HEK293 (cell line): Measurements from ENCODE around the gene PALM.

ENCODE experiments used
- CTCF ChIA-PET: fragments of 350-600 bp; formaldehyde crosslinking; extraction: SDS; loops from one replicate; lab custom pipeline; 2021; ENCODE audit warnings: antibody characterized with exemption; lab: Yijun Ruan, JAX
- POLR2A ChIA-PET: fragments of 300-600 bp; formaldehyde crosslinking; extraction: SDS; loops from one replicate; lab custom pipeline; 2020; ENCODE audit warnings: antibody characterized with exemption, inconsistent platforms; lab: Yijun Ruan, JAX
- H3K27ac ChIP-seq: fragments of 200-500 bp; sonication (Bioruptor generic); 2 replicates; pipeline ENCODE4 v1.5.1; 2014; ENCODE audit warnings: low read depth, low read length, control low read depth, inconsistent platforms; ENCODE audit errors: extremely low read depth
- H3K36me3 ChIP-seq, 2 experiments: fragments of 200-500 bp in 1 of 2; sonication (Bioruptor generic) in 1 of 2; 1 replicate in 1 of 2; 2 replicates in 1 of 2; pipeline ENCODE4 v1.5.1; 2014 to 2017; ENCODE audit warnings: inconsistent platforms in 2 of 2, low read length in 2 of 2; ENCODE audit not compliant: control insufficient read depth in 2 of 2, insufficient read depth in 1 of 2
- H3K4me1 ChIP-seq: fragments of 200-500 bp; sonication (Bioruptor generic); 2 replicates; pipeline ENCODE4 v1.5.1; 2014; ENCODE audit warnings: mild to moderate bottlenecking, low read length, inconsistent platforms; ENCODE audit not compliant: control insufficient read depth, insufficient read depth
- H3K4me3 ChIP-seq: 2 replicates; pipeline ENCODE4 v1.5.1; 2011; ENCODE audit warnings: low read depth, mild to moderate bottlenecking, control low read depth, low read length, moderate library complexity
- H3K9me3 ChIP-seq: fragments of 200-500 bp; sonication (Bioruptor generic); 2 replicates; pipeline ENCODE4 v1.5.1; 2014; ENCODE audit warnings: low read depth, low read length, inconsistent platforms; ENCODE audit not compliant: control insufficient read depth, insufficient read depth
- OVOL3 ChIP-seq: fragments of 450-650 bp; formaldehyde crosslinking; IDR thresholded peaks from 2 replicates; pipeline ENCODE4 v1.5.1; 2016; ENCODE audit warnings: missing biosample characterization, missing genetic modification characterization
- PATZ1 ChIP-seq: fragments of 450-650 bp; formaldehyde crosslinking; IDR thresholded peaks from 2 replicates; pipeline ENCODE4 v1.5.1; 2016; ENCODE audit warnings: missing biosample characterization, missing genetic modification characterization
- PRDM1 ChIP-seq: fragments of 450-650 bp; formaldehyde crosslinking; IDR thresholded peaks from 2 replicates; pipeline ENCODE4; 2016; ENCODE audit warnings: missing biosample characterization, missing genetic modification characterization
- PRDM6 ChIP-seq: fragments of 450-650 bp; formaldehyde crosslinking; IDR thresholded peaks from 2 replicates; pipeline ENCODE4 v1.5.1; 2017; ENCODE audit warnings: missing biosample characterization, missing genetic modification characterization
- ZBTB26 ChIP-seq: fragments of 450-650 bp; formaldehyde crosslinking; optimal IDR thresholded peaks from 2 replicates; pipeline ENCODE3; 2016; ENCODE audit warnings: missing biosample characterization, mild to moderate bottlenecking, missing genetic modification characterization
- ZBTB8A ChIP-seq: fragments of 450-650 bp; formaldehyde crosslinking; IDR thresholded peaks from 2 replicates; pipeline ENCODE4 v1.5.1; 2016; ENCODE audit warnings: missing biosample characterization, missing genetic modification characterization
- ZNF121 ChIP-seq: fragments of 450-650 bp; formaldehyde crosslinking; IDR thresholded peaks from 2 replicates; pipeline ENCODE4 v1.5.1; 2016; ENCODE audit warnings: missing biosample characterization, missing genetic modification characterization
- ZNF148 ChIP-seq: fragments of 450-650 bp; formaldehyde crosslinking; IDR thresholded peaks from 2 replicates; pipeline ENCODE4 v1.5.0; 2017; ENCODE audit warnings: missing biosample characterization, missing genetic modification characterization, borderline replicate concordance
- ZNF16 ChIP-seq: fragments of 450-650 bp; formaldehyde crosslinking; IDR thresholded peaks from 2 replicates; pipeline ENCODE4 v1.5.1; 2016; ENCODE audit warnings: low read depth, missing biosample characterization, missing genetic modification characterization
- ZNF174 ChIP-seq: fragments of 450-650 bp; formaldehyde crosslinking; IDR thresholded peaks from 2 replicates; pipeline ENCODE4 v1.5.0; 2017; ENCODE audit warnings: missing biosample characterization, mild to moderate bottlenecking, missing genetic modification characterization
- ZNF302 ChIP-seq: fragments of 450-650 bp; formaldehyde crosslinking; IDR thresholded peaks from 2 replicates; pipeline ENCODE4 v1.5.1; 2016; ENCODE audit warnings: missing biosample characterization, missing genetic modification characterization, low read depth
- ZNF335 ChIP-seq: fragments of 450-650 bp; formaldehyde crosslinking; conservative IDR thresholded peaks from 2 replicates; pipeline ENCODE4 v1.5.1; 2016; ENCODE audit warnings: missing biosample characterization, missing genetic modification characterization
- ZNF473 ChIP-seq: fragments of 450-650 bp; formaldehyde crosslinking; IDR thresholded peaks from 2 replicates; pipeline ENCODE4 v1.5.1; 2017; ENCODE audit warnings: missing biosample characterization, missing genetic modification characterization
- ZNF521 ChIP-seq: fragments of 450-650 bp; formaldehyde crosslinking; IDR thresholded peaks from 2 replicates; pipeline ENCODE4 v1.5.1; 2017; ENCODE audit warnings: missing biosample characterization, mild to moderate bottlenecking, missing genetic modification characterization
- ZNF530 ChIP-seq: fragments of 450-650 bp; formaldehyde crosslinking; IDR thresholded peaks from 2 replicates; pipeline ENCODE4 v1.5.1; 2016; ENCODE audit warnings: low read depth, missing biosample characterization, missing genetic modification characterization
- ZNF843 ChIP-seq: fragments of 450-650 bp; formaldehyde crosslinking; IDR thresholded peaks from 2 replicates; pipeline ENCODE4 v1.5.1; 2016; ENCODE audit warnings: missing biosample characterization, missing genetic modification characterization
- ZSCAN18 ChIP-seq: fragments of 450-650 bp; formaldehyde crosslinking; IDR thresholded peaks from 2 replicates; pipeline ENCODE4 v1.5.1; 2016; ENCODE audit warnings: missing biosample characterization, missing genetic modification characterization
- ZSCAN4 ChIP-seq: fragments of 450-650 bp; formaldehyde crosslinking; IDR thresholded peaks from 2 replicates; pipeline ENCODE4 v1.5.1; 2017; ENCODE audit warnings: missing biosample characterization, missing genetic modification characterization
- TF ChIP-seq, protein P1 (sequence below): fragments of 450-650 bp; formaldehyde crosslinking; IDR thresholded peaks from 2 replicates; pipeline ENCODE4 v1.5.1; 2016; ENCODE audit warnings: missing biosample characterization, missing genetic modification characterization
- TF ChIP-seq, protein P2 (sequence below): fragments of 450-650 bp; formaldehyde crosslinking; IDR thresholded peaks from 2 replicates; pipeline ENCODE4 v1.5.1; 2016; ENCODE audit warnings: missing biosample characterization, missing genetic modification characterization

PALM gene

DNA sequence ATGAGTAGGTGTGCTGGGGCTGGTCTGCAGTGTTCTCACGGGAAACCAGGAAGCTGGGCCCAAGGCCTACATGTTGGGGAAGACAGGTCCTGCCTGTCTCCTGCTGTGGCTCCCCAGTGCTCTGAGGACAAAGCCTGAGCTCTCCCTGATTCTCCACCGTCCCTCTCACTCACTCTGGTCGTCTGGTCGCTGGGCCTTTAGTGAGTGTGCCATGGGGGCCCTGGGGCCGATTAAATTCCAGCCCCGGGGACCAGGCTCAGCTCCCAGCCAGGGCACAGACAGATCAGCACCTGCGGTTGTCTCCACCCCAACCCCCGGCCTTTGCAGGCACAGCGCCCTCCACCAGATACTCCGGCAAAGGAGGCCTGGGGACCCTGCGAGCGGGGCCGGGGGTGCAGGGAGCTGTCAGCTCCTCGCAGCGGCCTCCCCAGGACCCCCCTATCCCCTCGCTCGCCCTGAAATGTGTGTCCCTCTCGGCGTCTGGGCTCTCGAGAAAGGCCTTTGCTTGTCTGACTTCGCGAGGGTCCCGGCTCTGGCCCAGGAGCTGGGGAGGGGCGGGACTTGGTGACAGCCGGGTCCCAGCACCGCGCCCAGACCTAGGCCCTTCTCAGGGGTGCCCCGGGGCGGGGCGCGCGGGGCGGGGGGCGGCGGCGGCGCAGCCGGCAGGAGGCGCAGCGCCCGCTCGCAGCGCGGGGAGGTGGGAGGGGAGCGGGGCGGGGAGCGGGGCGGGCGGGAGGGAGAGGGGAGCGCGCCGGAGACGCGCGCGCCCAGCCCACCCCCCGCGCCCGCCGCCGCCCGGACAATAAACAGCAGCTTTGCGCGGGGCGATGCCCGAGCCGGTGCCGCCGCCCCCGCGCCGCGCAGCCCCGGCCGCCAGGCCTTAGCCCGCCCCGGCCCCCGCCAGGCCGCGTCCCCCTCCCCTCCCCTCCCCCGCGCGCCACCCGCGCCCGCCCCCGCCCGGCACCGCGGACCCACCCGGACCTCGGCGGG lies at the start of gene PALM:
Gene PALM (plus strand): TSS at position 782 of the 990 bp plus-strand sequence. CDS start 212 bp downstream, outside the sequence.
- ChIA-PET CTCF (interaction anchor here (0.6 to 2.3 kb wide), 12 partner anchors 9 to 274 kb away, joined by 3 to 12 read pairs (median 4); no protein-coding TSS in a partner anchor), POLR2A (interaction anchor here (1.1 to 2.2 kb wide), 4 partner anchors 15 to 247 kb away, joined by 3 to 10 read pairs (median 4); no protein-coding TSS in a partner anchor)
- no peaks in the 10 kb centered on the region for H3K9me3 ChIP-seq
- no peaks in the 10 kb centered on the region for H3K36me3 ChIP-seq
- peak within 1 kb of the TSS; percentile 60; the same call in 1 of the 2 replicates for H3K27ac ChIP-seq
- H3K4me1 ChIP-seq = no peaks in the 10 kb centered on the region
- peak within 1 kb of the TSS; percentile 58 for H3K4me3 ChIP-seq
- TF ChIP-seq ZNF843 (tag by site-specific recombination) = no peak
- TF ChIP-seq, protein P1, sequence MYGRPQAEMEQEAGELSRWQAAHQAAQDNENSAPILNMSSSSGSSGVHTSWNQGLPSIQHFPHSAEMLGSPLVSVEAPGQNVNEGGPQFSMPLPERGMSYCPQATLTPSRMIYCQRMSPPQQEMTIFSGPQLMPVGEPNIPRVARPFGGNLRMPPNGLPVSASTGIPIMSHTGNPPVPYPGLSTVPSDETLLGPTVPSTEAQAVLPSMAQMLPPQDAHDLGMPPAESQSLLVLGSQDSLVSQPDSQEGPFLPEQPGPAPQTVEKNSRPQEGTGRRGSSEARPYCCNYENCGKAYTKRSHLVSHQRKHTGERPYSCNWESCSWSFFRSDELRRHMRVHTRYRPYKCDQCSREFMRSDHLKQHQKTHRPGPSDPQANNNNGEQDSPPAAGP = no peak
- TF ChIP-seq ZNF302 (tag by site-specific recombination) = no peak
- peak; percentile 46 for TF ChIP-seq PATZ1 (tag by site-specific recombination)
- no peak for TF ChIP-seq ZNF174 (tag by site-specific recombination)
- TF ChIP-seq ZSCAN4 (tag by site-specific recombination) = no peak
- no peak for TF ChIP-seq PRDM1
- peak; percentile 84 for TF ChIP-seq ZNF16 (tag by site-specific recombination)
- no peak for TF ChIP-seq PRDM6
- TF ChIP-seq, protein P2, sequence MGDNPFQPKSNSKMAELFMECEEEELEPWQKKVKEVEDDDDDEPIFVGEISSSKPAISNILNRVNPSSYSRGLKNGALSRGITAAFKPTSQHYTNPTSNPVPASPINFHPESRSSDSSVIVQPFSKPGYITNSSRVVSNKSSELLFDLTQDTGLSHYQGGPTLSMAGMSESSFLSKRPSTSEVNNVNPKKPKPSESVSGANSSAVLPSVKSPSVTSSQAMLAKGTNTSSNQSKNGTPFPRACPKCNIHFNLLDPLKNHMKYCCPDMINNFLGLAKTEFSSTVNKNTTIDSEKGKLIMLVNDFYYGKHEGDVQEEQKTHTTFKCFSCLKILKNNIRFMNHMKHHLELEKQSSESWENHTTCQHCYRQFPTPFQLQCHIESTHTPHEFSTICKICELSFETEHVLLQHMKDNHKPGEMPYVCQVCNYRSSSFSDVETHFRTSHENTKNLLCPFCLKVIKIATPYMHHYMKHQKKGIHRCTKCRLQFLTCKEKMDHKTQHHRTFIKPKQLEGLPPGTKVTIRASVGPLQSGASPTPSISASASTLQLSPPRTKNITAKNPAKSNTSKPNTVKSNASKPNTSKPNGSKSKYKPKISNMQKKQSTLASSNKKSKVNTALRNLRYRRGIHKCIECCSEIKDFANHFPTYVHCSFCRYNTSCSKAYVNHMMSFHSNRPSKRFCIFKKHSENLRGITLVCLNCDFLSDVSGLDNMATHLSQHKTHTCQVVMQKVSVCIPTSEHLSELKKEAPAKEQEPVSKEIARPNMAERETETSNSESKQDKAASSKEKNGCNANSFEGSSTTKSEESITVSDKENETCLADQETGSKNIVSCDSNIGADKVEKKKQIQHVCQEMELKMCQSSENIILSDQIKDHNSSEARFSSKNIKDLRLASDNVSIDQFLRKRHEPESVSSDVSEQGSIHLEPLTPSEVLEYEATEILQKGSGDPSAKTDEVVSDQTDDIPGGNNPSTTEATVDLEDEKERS (tag by site-specific recombination) = no peak
- TF ChIP-seq ZNF530 (tag by site-specific recombination) = no peak
- no peak for TF ChIP-seq OVOL3 (tag by site-specific recombination)
- TF ChIP-seq ZNF121 (tag by site-specific recombination) = no peak
- no peak for TF ChIP-seq ZNF473 (tag by site-specific recombination)
- no peak for TF ChIP-seq ZSCAN18
- TF ChIP-seq ZNF335 (tag by site-specific recombination) = 0 out of 2 replicates have a peak, but pooled peaks have one; percentile 20
- peak; percentile 17 for TF ChIP-seq ZBTB26 (tag by site-specific recombination)
- TF ChIP-seq ZBTB8A (tag by site-specific recombination) = peak; percentile 43; the same call in 1 of the 2 replicates
- no peak for TF ChIP-seq ZNF148 (tag by site-specific recombination)
- no peak for TF ChIP-seq ZNF521 (tag by site-specific recombination)
